ENCODE results near the gene GMDS. TPM values are rescaled to one million over a fixed set of nuclear protein-coding genes. Genes with fewer than 3 reads are reported as not detected.

GMDS gene
- total RNA-seq, 1 donor: 23.2 TPM

DNA sequence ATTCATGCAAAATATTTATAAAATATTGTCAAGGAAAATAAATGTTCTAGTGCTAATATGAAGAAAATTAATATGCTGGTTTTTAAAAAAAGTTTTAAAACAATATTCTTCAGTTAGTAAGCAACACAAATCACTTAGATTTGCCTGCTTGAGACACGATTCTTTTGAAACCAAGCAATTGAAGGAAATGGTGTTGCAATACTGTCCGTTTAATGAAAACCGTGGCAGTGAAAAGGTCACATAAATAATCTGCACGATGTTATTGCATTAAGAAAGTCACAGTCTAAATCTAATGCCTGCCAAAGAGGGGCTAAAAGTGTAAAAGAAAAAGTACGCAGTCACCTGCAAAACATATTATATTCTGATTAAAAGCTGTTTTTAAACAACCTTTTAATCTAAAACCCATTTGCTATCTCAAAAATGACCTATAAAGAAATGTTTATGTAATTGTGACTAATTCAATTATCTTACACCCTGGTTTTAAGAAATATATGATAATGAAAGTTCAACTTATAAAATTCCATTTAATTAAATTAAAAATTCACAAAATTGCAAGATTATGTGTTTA is 143.0 kb downstream of the GMDS start:
- Histone ChIP-seq H3K9me3 (ENCODE audit: low read depth, low read length) (no peaks in the 10 kb centered on the region), H3K36me3 (ENCODE audit: insufficient read depth, low read length) (no peaks in the 10 kb centered on the region), H4K20me1 (ENCODE audit: insufficient read depth, low read length) (no peaks in the 10 kb centered on the region), H2AFZ (ENCODE audit: low read length) (no peak overlapping the region), H3K27ac (ENCODE audit: low read depth, low read length) (no peak overlapping the region), H3K4me2 (ENCODE audit: insufficient read depth, low read length) (peak overlapping the region; percentile 20), H3K27me3 (ENCODE audit: insufficient read depth, low read length) (no peaks in the 10 kb centered on the region), H3K4me1 (ENCODE audit: insufficient read depth, low read length) (peaks cover 22% of the 10 kb centered on the region), H3K79me2 (ENCODE audit: insufficient read depth, low read length) (no peaks in the 10 kb centered on the region), H3K4me3 (ENCODE audit: insufficient read depth, low read length) (no peak overlapping the region)
- no peak for DNase-seq (ENCODE audit: insufficient read length, low spot score, missing footprints)
- TF ChIP-seq, protein P1, sequence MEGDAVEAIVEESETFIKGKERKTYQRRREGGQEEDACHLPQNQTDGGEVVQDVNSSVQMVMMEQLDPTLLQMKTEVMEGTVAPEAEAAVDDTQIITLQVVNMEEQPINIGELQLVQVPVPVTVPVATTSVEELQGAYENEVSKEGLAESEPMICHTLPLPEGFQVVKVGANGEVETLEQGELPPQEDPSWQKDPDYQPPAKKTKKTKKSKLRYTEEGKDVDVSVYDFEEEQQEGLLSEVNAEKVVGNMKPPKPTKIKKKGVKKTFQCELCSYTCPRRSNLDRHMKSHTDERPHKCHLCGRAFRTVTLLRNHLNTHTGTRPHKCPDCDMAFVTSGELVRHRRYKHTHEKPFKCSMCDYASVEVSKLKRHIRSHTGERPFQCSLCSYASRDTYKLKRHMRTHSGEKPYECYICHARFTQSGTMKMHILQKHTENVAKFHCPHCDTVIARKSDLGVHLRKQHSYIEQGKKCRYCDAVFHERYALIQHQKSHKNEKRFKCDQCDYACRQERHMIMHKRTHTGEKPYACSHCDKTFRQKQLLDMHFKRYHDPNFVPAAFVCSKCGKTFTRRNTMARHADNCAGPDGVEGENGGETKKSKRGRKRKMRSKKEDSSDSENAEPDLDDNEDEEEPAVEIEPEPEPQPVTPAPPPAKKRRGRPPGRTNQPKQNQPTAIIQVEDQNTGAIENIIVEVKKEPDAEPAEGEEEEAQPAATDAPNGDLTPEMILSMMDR (IDR thresholded peaks at IDR 0.05; ENCODE audit: extremely low read depth, low read depth, low read length): no peak

DNA sequence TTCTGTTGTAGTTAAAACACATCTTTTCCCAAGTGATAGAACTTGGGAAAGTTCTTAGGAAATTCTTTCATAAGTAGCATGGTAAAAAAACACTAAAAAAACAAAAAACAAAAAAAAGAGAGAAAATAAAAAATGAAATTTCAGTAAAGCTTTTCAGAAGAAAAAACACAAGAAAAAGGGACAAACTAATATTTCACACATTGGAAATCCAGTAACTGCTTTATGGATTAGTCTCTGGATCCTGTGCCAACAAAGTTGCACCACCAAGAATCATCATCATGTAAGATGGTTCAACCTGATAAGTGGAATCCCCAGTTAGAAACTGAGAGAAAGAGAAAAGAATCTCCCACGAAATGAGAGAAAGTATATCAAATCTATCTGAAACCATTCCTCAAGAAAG is 144.2 kb downstream of the GMDS start:
- no peaks in the 10 kb centered on the region for H3K9me3 ChIP-seq (ENCODE audit: low read depth, low read length)
- peak; percentile 29 for DNase-seq (ENCODE audit: insufficient read length, low spot score, missing footprints)

DNA sequence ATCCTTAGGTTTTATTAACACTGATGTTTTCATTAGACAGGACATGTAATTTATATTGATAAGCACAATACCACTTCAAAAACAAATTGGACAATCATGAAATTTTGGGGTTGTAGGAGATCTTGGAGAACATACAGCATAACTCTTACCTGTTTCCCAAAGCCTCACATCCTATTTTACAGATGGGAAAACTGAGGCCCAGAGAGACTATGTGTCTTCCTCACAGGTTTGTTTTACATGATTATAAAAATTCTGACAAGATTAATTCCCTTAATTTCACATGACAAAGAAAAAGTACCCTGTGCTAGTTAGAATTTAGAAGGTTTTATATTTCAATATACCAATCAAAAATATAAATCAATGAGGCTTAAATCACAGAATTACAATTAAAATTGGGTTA is 145.5 kb downstream of the GMDS start:
- no peak overlapping the region for H3K27ac ChIP-seq (ENCODE audit: low read depth, low read length)
- H3K4me2 ChIP-seq (ENCODE audit: insufficient read depth, low read length): no peak overlapping the region
- no peaks in the 10 kb centered on the region for H3K79me2 ChIP-seq (ENCODE audit: insufficient read depth, low read length)
- H3K4me3 ChIP-seq (ENCODE audit: insufficient read depth, low read length): no peak overlapping the region
- peaks cover 22% of the 10 kb centered on the region for H3K4me1 ChIP-seq (ENCODE audit: insufficient read depth, low read length)
- no peaks in the 10 kb centered on the region for H3K36me3 ChIP-seq (ENCODE audit: insufficient read depth, low read length)
- no peak for DNase-seq (ENCODE audit: insufficient read length, low spot score, missing footprints)
- H4K20me1 ChIP-seq (ENCODE audit: insufficient read depth, low read length): no peaks in the 10 kb centered on the region
- no peaks in the 10 kb centered on the region for H3K9me3 ChIP-seq (ENCODE audit: low read depth, low read length)
- no peaks in the 10 kb centered on the region for H3K27me3 ChIP-seq (ENCODE audit: insufficient read depth, low read length)
- H2AFZ ChIP-seq (ENCODE audit: low read length): no peak overlapping the region
- TF ChIP-seq, protein P1 (IDR thresholded peaks at IDR 0.05; ENCODE audit: extremely low read depth, low read depth, low read length): no peak

More for the DNA sequence above, 144.2 kb downstream of the GMDS start:
- no peak overlapping the region for H2AFZ ChIP-seq (ENCODE audit: low read length)
- no peaks in the 10 kb centered on the region for H3K36me3 ChIP-seq (ENCODE audit: insufficient read depth, low read length)
- TF ChIP-seq, protein P1 (IDR thresholded peaks at IDR 0.05; ENCODE audit: extremely low read depth, low read depth, low read length): no peak
- H4K20me1 ChIP-seq (ENCODE audit: insufficient read depth, low read length): no peaks in the 10 kb centered on the region
- peaks cover 22% of the 10 kb centered on the region for H3K4me1 ChIP-seq (ENCODE audit: insufficient read depth, low read length)
- H3K27me3 ChIP-seq (ENCODE audit: insufficient read depth, low read length): no peaks in the 10 kb centered on the region
- no peaks in the 10 kb centered on the region for H3K79me2 ChIP-seq (ENCODE audit: insufficient read depth, low read length)
- no peak overlapping the region for H3K27ac ChIP-seq (ENCODE audit: low read depth, low read length)
- H3K4me2 ChIP-seq (ENCODE audit: insufficient read depth, low read length): no peak overlapping the region
- H3K4me3 ChIP-seq (ENCODE audit: insufficient read depth, low read length): no peak overlapping the region

DNA sequence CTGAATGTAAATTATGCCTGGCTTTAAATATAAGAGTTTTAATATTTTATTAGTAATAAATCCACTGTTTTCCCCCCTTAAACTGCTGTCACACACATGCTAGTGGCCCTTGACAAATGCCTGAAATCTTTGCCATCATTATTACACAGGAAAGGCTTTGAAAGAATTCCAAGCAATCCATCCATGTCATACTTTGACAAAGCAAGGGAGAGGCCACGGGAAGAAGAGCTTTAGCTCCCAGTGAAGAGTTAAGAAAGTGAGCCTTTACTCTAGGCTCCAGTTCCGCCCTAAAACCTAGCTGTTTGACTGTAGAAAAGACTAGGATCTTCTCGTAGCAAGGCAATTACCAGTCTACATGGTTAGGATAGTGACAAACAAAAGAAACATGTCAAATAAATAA is 147.9 kb downstream of the GMDS start:
- no peak overlapping the region for H2AFZ ChIP-seq (ENCODE audit: low read length)
- no peak overlapping the region for H3K27ac ChIP-seq (ENCODE audit: low read depth, low read length)
- TF ChIP-seq, protein P1 (IDR thresholded peaks at IDR 0.05; ENCODE audit: extremely low read depth, low read depth, low read length): no peak
- H3K4me1 ChIP-seq (ENCODE audit: insufficient read depth, low read length): peaks cover 14% of the 10 kb centered on the region
- H3K4me3 ChIP-seq (ENCODE audit: insufficient read depth, low read length): no peak overlapping the region
- H3K36me3 ChIP-seq (ENCODE audit: insufficient read depth, low read length): no peaks in the 10 kb centered on the region
- no peaks in the 10 kb centered on the region for H4K20me1 ChIP-seq (ENCODE audit: insufficient read depth, low read length)
- H3K9me3 ChIP-seq (ENCODE audit: low read depth, low read length): no peaks in the 10 kb centered on the region
- DNase-seq (ENCODE audit: insufficient read length, low spot score, missing footprints): no peak
- H3K27me3 ChIP-seq (ENCODE audit: insufficient read depth, low read length): no peaks in the 10 kb centered on the region
- no peak overlapping the region for H3K4me2 ChIP-seq (ENCODE audit: insufficient read depth, low read length)
- H3K79me2 ChIP-seq (ENCODE audit: insufficient read depth, low read length): no peaks in the 10 kb centered on the region
